Upper lobe of left lung (tissue), 6 donors: ENCODE results near the gene GRHL3. TPM values are rescaled to one million over a fixed set of nuclear protein-coding genes. Genes with fewer than 3 reads are reported as not detected.

Source experiments
- ATAC-seq, 2 donors: fragments of 200-7000 bp; cut with Tn5 transposase; one replicate each; pipeline ENCODE4 v1.9.1; 2022; ENCODE audit warnings: mild to moderate bottlenecking in 2 of 2, moderate library complexity in 2 of 2; ENCODE audit not compliant: low FRiP score in 2 of 2
- DNase-seq, 2 donors: peaks; one replicate each; pipeline ENCODE4 v3.0.0-alpha.2; 2019 to 2020
- H3K27ac ChIP-seq, 4 donors: fragments of 200-600 bp; sonication (generic); one replicate each; pipeline ENCODE4 v1.5.1; 2016 to 2019
- H3K27me3 ChIP-seq, 4 donors: fragments of 200-600 bp; sonication (generic); one replicate each; pipeline ENCODE4 v1.5.1; 2017 to 2019
- H3K36me3 ChIP-seq, 4 donors: fragments of 200-600 bp; sonication (generic); one replicate each; pipeline ENCODE4 v1.5.1; 2016 to 2019
- H3K4me1 ChIP-seq, 4 donors: fragments of 200-600 bp; sonication (generic); one replicate each; pipeline ENCODE4 v1.5.1; 2018 to 2019
- H3K4me3 ChIP-seq, 4 donors: fragments of 200-600 bp; sonication (generic); one replicate each; pipeline ENCODE4 v1.5.1; 2017 to 2019; ENCODE audit warnings: mild to moderate bottlenecking in 2 of 4, moderate library complexity in 1 of 4
- H3K9me3 ChIP-seq, 4 donors: fragments of 200-600 bp; sonication (generic); one replicate each; pipeline ENCODE4 v1.5.1; 2018 to 2019
- EP300 ChIP-seq, 4 donors: sonication (generic); formaldehyde crosslinking; IDR thresholded peaks; one replicate each; pipeline ENCODE4 v1.5.1; 2017; ENCODE audit warnings: antibody characterized with exemption in 4 of 4, control low read depth in 2 of 4
- POLR2A ChIP-seq, 4 donors: fragments of 450-650 bp; IDR thresholded peaks; one replicate each; pipeline ENCODE4 v1.5.1; 2016 to 2017; ENCODE audit warnings: antibody characterized with exemption in 4 of 4, mild to moderate bottlenecking in 2 of 4
- POLR2AphosphoS5 ChIP-seq, 2 donors: sonication (generic); formaldehyde crosslinking; IDR thresholded peaks; one replicate each; pipeline ENCODE4 v1.5.1; 2017; ENCODE audit warnings: antibody characterized with exemption in 2 of 2
- WGBS, 2 donors: methylation state at CpG; one replicate each; pipeline ENCODE4 v1.1.5; 2017 to 2018; 5-methylcytosine and 5-hydroxymethylcytosine counted together
- total RNA-seq, 6 donors: library from RNA; depleted of rRNA in 4 of 6; stranded (reverse); fragments of >200 nt in 4 of 6; gene quantifications; one replicate each; pipeline versions ENCODE4 v1.1.0 to v1.2.1, GENCODE V29; 2016 to 2021
- TF ChIP-seq, protein P1 (sequence below), 6 experiments: fragments of 450-650 bp in 4 of 6; fragments of 200-600 bp in 2 of 6; sonication (generic) in 2 of 6; IDR thresholded peaks; one replicate each; pipeline ENCODE4 v1.5.1; 2016 to 2019; ENCODE audit warnings: antibody characterized with exemption in 6 of 6
- donor health status: DM: no; HTN: no; CAD: no; lungs with moderate emphysema.
- donor health status: DM: no; HTN: yes; CAD: no; lungs with severe emphysema.

Gene GRHL3
- total RNA-seq, 6 donors from 2014 or later: 0.09 to 0.24 TPM; not detected in 4

DNA sequence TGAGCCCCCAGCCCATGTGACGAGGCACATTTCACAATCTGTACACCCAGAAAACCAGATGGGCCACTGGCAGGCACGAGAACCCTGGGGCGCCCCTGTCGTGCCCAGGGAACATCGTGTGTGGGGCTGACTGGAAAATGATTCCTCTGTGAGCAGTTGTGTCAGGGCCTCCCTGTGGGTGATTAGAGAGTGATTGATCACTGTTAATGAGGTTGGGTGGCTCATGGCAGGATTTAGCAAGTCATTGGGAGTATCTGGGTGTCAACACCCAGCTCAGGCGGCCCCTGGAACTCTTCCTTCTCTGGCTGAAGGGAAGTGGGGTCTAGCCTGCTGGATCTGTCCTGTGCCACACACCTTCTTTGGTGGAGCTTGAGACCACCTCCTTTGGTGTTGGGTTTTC, 5.7 kb downstream of the GRHL3 start:
- DNase-seq (no peak), ATAC-seq (no peak)
- 83 to 90% methylated on average over 5 to 6 of the region's 6 CpGs for WGBS, 2 donors
- no peaks in the 10 kb centered on the region for H3K9me3 ChIP-seq
- H3K27ac ChIP-seq: no peak overlapping the region
- TF ChIP-seq EP300 (IDR thresholded peaks at IDR 0.05) (no peak), POLR2A (IDR thresholded peaks at IDR 0.05) (no peak), POLR2AphosphoS5 (IDR thresholded peaks at IDR 0.05) (no peak)
- TF ChIP-seq, protein P1, sequence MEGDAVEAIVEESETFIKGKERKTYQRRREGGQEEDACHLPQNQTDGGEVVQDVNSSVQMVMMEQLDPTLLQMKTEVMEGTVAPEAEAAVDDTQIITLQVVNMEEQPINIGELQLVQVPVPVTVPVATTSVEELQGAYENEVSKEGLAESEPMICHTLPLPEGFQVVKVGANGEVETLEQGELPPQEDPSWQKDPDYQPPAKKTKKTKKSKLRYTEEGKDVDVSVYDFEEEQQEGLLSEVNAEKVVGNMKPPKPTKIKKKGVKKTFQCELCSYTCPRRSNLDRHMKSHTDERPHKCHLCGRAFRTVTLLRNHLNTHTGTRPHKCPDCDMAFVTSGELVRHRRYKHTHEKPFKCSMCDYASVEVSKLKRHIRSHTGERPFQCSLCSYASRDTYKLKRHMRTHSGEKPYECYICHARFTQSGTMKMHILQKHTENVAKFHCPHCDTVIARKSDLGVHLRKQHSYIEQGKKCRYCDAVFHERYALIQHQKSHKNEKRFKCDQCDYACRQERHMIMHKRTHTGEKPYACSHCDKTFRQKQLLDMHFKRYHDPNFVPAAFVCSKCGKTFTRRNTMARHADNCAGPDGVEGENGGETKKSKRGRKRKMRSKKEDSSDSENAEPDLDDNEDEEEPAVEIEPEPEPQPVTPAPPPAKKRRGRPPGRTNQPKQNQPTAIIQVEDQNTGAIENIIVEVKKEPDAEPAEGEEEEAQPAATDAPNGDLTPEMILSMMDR (IDR thresholded peaks at IDR 0.05): no peak
- peaks cover 10 to 18% (median 12%) of the 10 kb centered on the region in 4 donors for H3K4me1 ChIP-seq
- H3K36me3 ChIP-seq: no peaks in the 10 kb centered on the region
- no peak overlapping the region for H3K4me3 ChIP-seq
- peaks cover 0 to 11% (median 1%) of the 10 kb centered on the region in 4 donors for H3K27me3 ChIP-seq

DNA sequence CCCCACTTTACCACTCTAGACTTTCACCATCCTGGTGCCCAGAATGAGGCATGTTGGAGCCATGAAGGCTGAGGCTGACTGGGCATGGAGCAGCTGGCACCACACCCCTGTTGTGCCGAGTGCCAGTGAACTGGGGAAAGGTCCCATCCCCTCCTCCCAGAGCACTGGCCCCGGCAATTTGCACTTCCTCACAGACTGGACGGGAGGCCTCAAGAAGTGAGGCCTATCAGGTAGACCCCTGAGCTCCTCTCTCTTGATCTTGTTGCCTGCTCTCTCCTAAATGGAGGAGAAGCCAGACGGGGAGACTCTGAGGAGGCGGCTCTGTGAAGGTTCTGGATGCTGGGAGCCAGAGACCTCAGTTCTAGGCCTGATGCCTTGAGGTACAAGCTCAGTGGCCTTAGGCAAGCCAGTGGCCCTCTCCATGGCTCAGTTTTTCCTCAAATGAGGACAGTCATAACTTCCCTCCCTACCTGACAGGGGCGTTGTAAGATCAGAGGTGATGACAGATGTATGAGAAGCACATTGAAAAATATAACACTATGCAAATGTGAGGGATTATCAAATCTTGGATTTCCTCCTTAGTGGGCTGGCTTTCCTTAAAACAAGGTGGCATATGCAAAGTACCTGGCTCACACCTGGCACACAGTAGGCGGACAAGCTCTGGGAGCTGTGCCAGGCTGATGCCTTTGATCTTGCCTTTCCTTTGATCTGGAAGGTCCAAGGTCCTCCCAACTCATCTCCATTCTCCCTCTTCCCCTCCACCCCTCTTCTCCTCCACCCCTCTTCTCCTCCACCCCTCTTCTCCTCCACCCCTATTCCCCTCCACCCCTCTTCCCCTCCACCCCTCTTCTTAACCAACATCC, 6.7 kb downstream of the GRHL3 start:
- ATAC-seq: no peak
- H3K27me3 ChIP-seq: peaks cover 0 to 11% (median 1%) of the 10 kb centered on the region in 4 donors
- no peaks in the 10 kb centered on the region for H3K9me3 ChIP-seq
- WGBS, 2 donors: 86 to 88% methylated on average over 4 to 7 of the region's 7 CpGs
- DNase-seq: no peak
- TF ChIP-seq POLR2AphosphoS5 (IDR thresholded peaks at IDR 0.05): no peak
- no peak for TF ChIP-seq POLR2A (IDR thresholded peaks at IDR 0.05)
- TF ChIP-seq, protein P1 (IDR thresholded peaks at IDR 0.05): no peak
- TF ChIP-seq EP300 (IDR thresholded peaks at IDR 0.05): no peak
- H3K36me3 ChIP-seq: no peaks in the 10 kb centered on the region
- H3K27ac ChIP-seq: no peak overlapping the region
- H3K4me1 ChIP-seq: peaks cover 10 to 18% (median 12%) of the 10 kb centered on the region in 4 donors
- no peak overlapping the region for H3K4me3 ChIP-seq

DNA sequence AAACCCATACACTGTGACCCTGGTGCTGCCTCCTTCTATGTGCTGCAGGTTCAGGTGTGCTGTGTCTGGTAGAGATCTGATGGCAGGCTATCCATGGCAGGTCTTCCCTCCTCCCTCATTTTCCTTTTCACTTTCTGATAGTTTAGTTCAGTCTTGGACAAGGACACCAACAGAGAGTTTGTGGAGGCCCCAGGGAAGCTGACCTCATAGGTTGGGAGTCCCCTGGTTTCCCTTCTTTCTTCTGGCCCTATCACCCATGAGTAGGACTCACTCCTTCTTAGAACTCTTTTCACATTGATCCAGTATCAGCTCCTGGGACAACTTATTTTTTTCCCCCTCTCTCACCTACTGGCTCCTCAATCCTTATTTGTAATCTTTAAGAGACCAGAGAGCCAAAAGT, 8.3 kb downstream of the GRHL3 start:
- DNase-seq: no peak
- Histone ChIP-seq H3K4me3 (no peak overlapping the region), H3K9me3 (no peaks in the 10 kb centered on the region), H3K36me3 (no peaks in the 10 kb centered on the region), H3K27ac (no peak overlapping the region), H3K27me3 (no peaks in the 10 kb centered on the region), H3K4me1 (peaks cover 0 to 3% (median 2%) of the 10 kb centered on the region in 4 donors)
- TF ChIP-seq EP300 (IDR thresholded peaks at IDR 0.05) (no peak), POLR2A (IDR thresholded peaks at IDR 0.05) (no peak), POLR2AphosphoS5 (IDR thresholded peaks at IDR 0.05) (no peak)
- TF ChIP-seq, protein P1 (IDR thresholded peaks at IDR 0.05): no peak
- no peak for ATAC-seq

DNA sequence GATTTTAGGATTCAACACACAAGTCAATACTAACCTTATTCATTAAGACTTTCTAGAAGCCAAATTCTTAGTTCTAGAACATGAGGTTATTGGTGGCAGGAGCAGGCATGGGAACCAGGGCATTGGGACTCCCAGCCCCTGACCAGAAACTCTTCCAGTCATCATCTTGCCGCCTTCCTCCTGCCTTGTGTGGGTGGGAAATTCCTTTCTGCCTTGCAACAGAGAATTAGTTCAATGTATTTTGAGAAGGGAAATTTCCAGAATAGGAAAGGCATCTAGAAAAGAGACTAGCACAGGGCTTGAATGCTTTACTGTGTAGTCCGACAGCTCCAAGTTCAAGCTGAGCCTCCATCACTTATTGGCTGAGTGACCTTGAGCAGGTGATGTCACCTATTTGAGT, 8.7 kb downstream of the GRHL3 start:
- DNase-seq: no peak
- WGBS, 2 donors: 84 to 96% methylated on average over 2 of the region's 2 CpGs

More for the DNA sequence above, 8.7 kb downstream of the GRHL3 start:
- Histone ChIP-seq H3K36me3 (no peaks in the 10 kb centered on the region), H3K4me3 (no peak overlapping the region), H3K4me1 (no peaks in the 10 kb centered on the region), H3K27ac (no peak overlapping the region), H3K27me3 (no peaks in the 10 kb centered on the region), H3K9me3 (no peaks in the 10 kb centered on the region)
- no peak for TF ChIP-seq POLR2A (IDR thresholded peaks at IDR 0.05)
- no peak for TF ChIP-seq POLR2AphosphoS5 (IDR thresholded peaks at IDR 0.05)
- TF ChIP-seq EP300 (IDR thresholded peaks at IDR 0.05): no peak
- TF ChIP-seq, protein P1 (IDR thresholded peaks at IDR 0.05): no peak
- ATAC-seq: no peak
